ENCODE data around the gene YBX1. TPM values are rescaled to one million over a fixed set of nuclear protein-coding genes. Genes with fewer than 3 reads are reported as not detected.

YBX1 gene
- total and polyA plus RNA-seq, 2 of the 13 experiments (the other 11 are each of a cell fraction or from before 2014, with no cell fraction given), result 339 to 628 TPM

GRCh38 chr1:42657981-42658876 lies 24.0 kb upstream of the YBX1 start, which contains the start of gene PPIH:
Gene PPIH (plus strand): TSS chr1:42658423. CDS start chr1:42658447, 24 bp downstream.
- peak; percentile 43 for FAIRE-seq
- BruUV-seq (replicated peaks), result TSS peak; percentile 77
- Histone ChIP-seq H3K4me2 (ENCODE audit: low read depth, low read length) (peak within 1 kb of the TSS; percentile 97), H3K79me2 (ENCODE audit: insufficient read depth, low read length) (peaks cover 30% of the 10 kb centered on the region), H3K4me3 (replicated peaks in 1 of 3; ENCODE audit: insufficient read depth in 1 of 3, low read depth in 2 of 3, low read length in 3 of 3) (peak within 1 kb of the TSS; percentile 74 to 98 (median 94)), H2AFZ (ENCODE audit: low read length) (peak within 1 kb of the TSS; percentile 97), H3K4me1 (ENCODE audit: insufficient read depth, low read length) (peaks cover 38% of the 10 kb centered on the region), H3K36me3 (replicated peaks in 1 of 2; ENCODE audit: control insufficient read depth in 1 of 2, insufficient read depth in 2 of 2, low read length in 2 of 2) (peaks cover 2 to 8% of the 10 kb centered on the region in 2 experiments; a peak in 3 of 5 replicates), H3K9me3 (ENCODE audit: low read length) (no peaks in the 10 kb centered on the region), H3K9ac (ENCODE audit: insufficient read depth, low read depth, low read length) (peak within 1 kb of the TSS; percentile 80), H4K20me1 (ENCODE audit: insufficient read depth, low read length) (no peaks in the 10 kb centered on the region), H3K27me3 (ENCODE audit: control insufficient read depth in 1 of 2, insufficient read depth in 2 of 2, low read length in 2 of 2) (peaks cover 0 to 4% of the 10 kb centered on the region in 2 experiments; a peak in 1 of 5 replicates), H3K27ac (ENCODE audit: extremely low read length, insufficient read depth, low read length) (peak within 1 kb of the TSS; percentile 82)
- CTCF ChIA-PET (ENCODE audit: low intra/inter-chr PET ratio, low total read pairs), result no interaction called here
- WGBS (ENCODE audit: low lambda C conversion rate), result under 1% methylated on average over 30 of the region's 53 CpGs
- POLR2A ChIA-PET, result interaction anchor here (0.8 to 2.4 kb wide), 14 partner anchors 8 to 323 kb away, joined by 3 to 51 read pairs (median 4); partner anchors contain the start of genes C1orf50, CLDN19, P3H1 and PPCS
- peak; percentile 90 for DNase-seq (ENCODE audit: low spot score)
- intact Hi-C loops (cut with micrococcal nuclease; ENCODE audit: unreplicated experiment), result loop anchor here (2.0 kb wide), 1 partner anchor 25 kb away; the partner anchor contains the start of gene YBX1
- in situ Hi-C loops (cut with HindIII; ENCODE audit: extremely low pct_ligation_motif_present, low pct_unique_long_range_greater_than_20kb), result no loop called here
- ATAC-seq, result peak; percentile 99
- TF ChIP-seq GATAD2A (CRISPR knock-in tag; IDR thresholded peaks at IDR 0.05) (peak; percentile 33; the same call in 1 of the 2 replicates), NR3C1 (CRISPR knock-in tag; IDR thresholded peaks at IDR 0.05) (no peak), ZNF234 (CRISPR knock-in tag; conservative IDR thresholded peaks at IDR 0.05) (peak; percentile 81; the same call in 1 of the 2 replicates), ZNF577 (CRISPR knock-in tag; IDR thresholded peaks at IDR 0.05; ENCODE audit: borderline replicate concordance, low read depth) (no peak), FOXM1 (CRISPR knock-in tag; IDR thresholded peaks at IDR 0.05) (no peak), NFYC (CRISPR knock-in tag; IDR thresholded peaks at IDR 0.05) (peak; percentile 58; the same call in 1 of the 2 replicates), RERE (CRISPR knock-in tag; IDR thresholded peaks at IDR 0.05; ENCODE audit: low read depth) (0 out of 2 replicates have a peak, but pooled peaks have one; percentile 3), DPF2 (CRISPR knock-in tag; IDR thresholded peaks at IDR 0.05; ENCODE audit: borderline replicate concordance, low read depth) (no peak), FOXO1 (CRISPR knock-in tag; IDR thresholded peaks at IDR 0.05) (no peak; the same call in 1 of the 2 replicates), ELF1 (CRISPR knock-in tag; IDR thresholded peaks at IDR 0.05) (peak; percentile 94), ZNF280B (CRISPR knock-in tag; IDR thresholded peaks at IDR 0.05; ENCODE audit: borderline replicate concordance) (peak; percentile 73; the same call in 1 of the 2 replicates), EP300 (IDR thresholded peaks at IDR 0.05; ENCODE audit: low read depth in 2 of 2, low read length in 2 of 2) (peak; percentile 12 to 46; a peak in 1 of 4 replicates), EP300 (CRISPR knock-in tag; IDR thresholded peaks at IDR 0.05; ENCODE audit: borderline replicate concordance) (peak; percentile 32), ZNF737 (CRISPR knock-in tag; IDR thresholded peaks at IDR 0.05; ENCODE audit: borderline replicate concordance) (no peak), ZNF382 (CRISPR knock-in tag; IDR thresholded peaks at IDR 0.05; ENCODE audit: borderline replicate concordance) (no peak), RCOR2 (CRISPR knock-in tag; IDR thresholded peaks at IDR 0.05) (no peak), RFX1 (IDR thresholded peaks at IDR 0.05) (no peak)

All from HepG2 (cell line).